WTC11 (cell line): ENCODE measurements around the gene STK35. TPM values are rescaled to one million over a fixed set of nuclear protein-coding genes. Genes with fewer than 3 reads are reported as not detected.
A peak's percentile ranks its signal among the peaks of the same experiment; 100 is the strongest.

Source experiments
- ATAC-seq: fragments of 200-7000 bp; cut with Tn5 transposase; 2 replicates; pipeline ENCODE4 v1.10.0; 2021; ENCODE audit warnings: mild to moderate bottlenecking, moderate library complexity
- CTCF ChIA-PET: fragments of 300-600 bp; sonication (Branson Sonifier 250); formaldehyde crosslinking; loops from one replicate; lab custom pipeline; 2021; ENCODE audit warnings: antibody characterized with exemption; lab: Charles Lee
- POLR2A ChIA-PET: fragments of 350-600 bp; sonication (Branson Sonifier 250); formaldehyde crosslinking; loops from one replicate; lab custom pipeline; 2021; ENCODE audit warnings: antibody characterized with exemption; lab: Charles Lee
- DNase-seq: peaks from one replicate; pipeline ENCODE4 v3.0.0; 2021; ENCODE audit warnings: low spot score
- H3K27ac Mint-ChIP-seq: 2 replicates; pipeline ENCODE4 v1.8.0; 2021; ENCODE audit warnings: mixed read lengths
- H3K27me3 Mint-ChIP-seq: 2 replicates; pipeline ENCODE4 v1.8.0; 2021; ENCODE audit warnings: low read depth, mild to moderate bottlenecking, moderate library complexity, mixed read lengths
- H3K36me3 Mint-ChIP-seq: 2 replicates; pipeline ENCODE4 v1.8.0; 2021; ENCODE audit warnings: mixed read lengths
- H3K4me1 Mint-ChIP-seq: 2 replicates; pipeline ENCODE4 v1.8.0; 2022; ENCODE audit warnings: mixed read lengths
- H3K4me3 Mint-ChIP-seq: 2 replicates; pipeline ENCODE4 v1.8.0; 2021; ENCODE audit warnings: mild to moderate bottlenecking, moderate library complexity, mixed read lengths
- H3K9me3 Mint-ChIP-seq: 2 replicates; pipeline ENCODE4 v1.8.0; 2021; ENCODE audit warnings: mixed read lengths
- ATF2 ChIP-seq: sonication (generic); formaldehyde crosslinking; IDR thresholded peaks from 2 replicates; pipeline ENCODE4 v1.8.1; 2022; ENCODE audit warnings: low read depth, missing genetic modification reagents, borderline replicate concordance
- CBFB ChIP-seq: sonication (generic); formaldehyde crosslinking; IDR thresholded peaks from 2 replicates; pipeline ENCODE4 v1.8.1; 2022; ENCODE audit warnings: mild to moderate bottlenecking, low read depth, missing genetic modification reagents
- CREM ChIP-seq: sonication (generic); formaldehyde crosslinking; IDR thresholded peaks from 2 replicates; pipeline ENCODE4 v1.8.1; 2022; ENCODE audit warnings: mild to moderate bottlenecking, missing genetic modification reagents, moderate library complexity
- E2F1 ChIP-seq: sonication (generic); formaldehyde crosslinking; IDR thresholded peaks from 2 replicates; pipeline ENCODE4 v1.8.0; 2022; ENCODE audit warnings: mild to moderate bottlenecking, missing genetic modification reagents
- E2F4 ChIP-seq: sonication (generic); formaldehyde crosslinking; IDR thresholded peaks from 2 replicates; pipeline ENCODE4 v1.8.1; 2022; ENCODE audit warnings: low read depth, mild to moderate bottlenecking, moderate library complexity, missing genetic modification reagents, borderline replicate concordance
- E2F5 ChIP-seq: sonication (generic); formaldehyde crosslinking; IDR thresholded peaks from 2 replicates; pipeline ENCODE4 v1.8.1; 2022; ENCODE audit warnings: mild to moderate bottlenecking, moderate library complexity, missing genetic modification reagents
- ESRRA ChIP-seq: sonication (generic); formaldehyde crosslinking; IDR thresholded peaks from 2 replicates; pipeline ENCODE4 v1.8.1; 2022; ENCODE audit warnings: mild to moderate bottlenecking, missing genetic modification reagents, borderline replicate concordance
- FOXP4 ChIP-seq: sonication (generic); formaldehyde crosslinking; IDR thresholded peaks from 2 replicates; pipeline ENCODE4 v1.8.0; 2022; ENCODE audit warnings: mild to moderate bottlenecking, missing genetic modification reagents
- HMGXB4 ChIP-seq: sonication (generic); formaldehyde crosslinking; IDR thresholded peaks from 2 replicates; pipeline ENCODE4 v1.8.1; 2023; ENCODE audit warnings: mild to moderate bottlenecking, moderate library complexity, missing genetic modification reagents
- JAZF1 ChIP-seq: fragments of 250-450 bp; sonication (Bioruptor Pico); IDR thresholded peaks from 2 replicates; pipeline ENCODE4 v1.9.0; 2021; ENCODE audit warnings: moderate library complexity, mild to moderate bottlenecking, inconsistent platforms
- NFE2L1 ChIP-seq: sonication (generic); formaldehyde crosslinking; IDR thresholded peaks from 2 replicates; pipeline ENCODE4 v1.8.1; 2023; ENCODE audit warnings: missing genetic modification reagents
- NR1H2 ChIP-seq: sonication (generic); formaldehyde crosslinking; IDR thresholded peaks from 2 replicates; pipeline ENCODE4 v1.9.0; 2021; ENCODE audit warnings: mild to moderate bottlenecking, moderate library complexity, missing genetic modification reagents
- NR2C2 ChIP-seq: sonication (generic); formaldehyde crosslinking; IDR thresholded peaks from 2 replicates; pipeline ENCODE4 v1.8.0; 2022; ENCODE audit warnings: mild to moderate bottlenecking, missing genetic modification reagents
- PREB ChIP-seq: sonication (generic); formaldehyde crosslinking; IDR thresholded peaks from 2 replicates; pipeline ENCODE4 v1.8.1; 2022; ENCODE audit warnings: mild to moderate bottlenecking, missing genetic modification reagents, moderate library complexity, borderline replicate concordance
- SMAD3 ChIP-seq: sonication (generic); formaldehyde crosslinking; IDR thresholded peaks from 2 replicates; pipeline ENCODE4 v1.8.0; 2022; ENCODE audit warnings: missing genetic modification reagents, mild to moderate bottlenecking, borderline replicate concordance
- SP1 ChIP-seq: sonication (generic); formaldehyde crosslinking; conservative IDR thresholded peaks from 2 replicates; pipeline ENCODE4 v1.8.1; 2022; ENCODE audit warnings: missing genetic modification reagents
- TP53 ChIP-seq: sonication (generic); formaldehyde crosslinking; IDR thresholded peaks from 2 replicates; pipeline ENCODE4 v1.8.1; 2023; ENCODE audit warnings: mild to moderate bottlenecking, missing genetic modification reagents
- ZBTB21 ChIP-seq: sonication (generic); formaldehyde crosslinking; IDR thresholded peaks from 2 replicates; pipeline ENCODE4 v1.8.1; 2023; ENCODE audit warnings: mild to moderate bottlenecking, missing genetic modification reagents, borderline replicate concordance
- ZMAT4 ChIP-seq: fragments of 250-450 bp; sonication (Bioruptor Pico); IDR thresholded peaks from 2 replicates; pipeline ENCODE4 v1.9.0; 2021; ENCODE audit warnings: mild to moderate bottlenecking
- ZNF219 ChIP-seq: sonication (generic); formaldehyde crosslinking; IDR thresholded peaks from 2 replicates; pipeline ENCODE4 v1.8.0; 2023; ENCODE audit warnings: missing genetic modification reagents, mild to moderate bottlenecking, borderline replicate concordance
- ZNF263 ChIP-seq: sonication (generic); formaldehyde crosslinking; IDR thresholded peaks from 2 replicates; pipeline ENCODE4 v1.8.1; 2022; ENCODE audit warnings: low read depth, mild to moderate bottlenecking, moderate library complexity, missing genetic modification reagents
- ZNF423 ChIP-seq: fragments of 250-450 bp; sonication (Bioruptor Pico); IDR thresholded peaks from 2 replicates; pipeline ENCODE4 v2.1.2; 2022; ENCODE audit warnings: mild to moderate bottlenecking, moderate library complexity
- total RNA-seq: library from RNA; stranded (reverse); gene quantifications from 3 replicates; pipeline ENCODE4 v1.2.3, GENCODE V29; 2021

The STK35 gene
- total RNA-seq, 1 experiment from 2014 or later: 37.2 TPM

GRCh38 chr20:2145376-2145775 is 43.7 kb downstream of the STK35 start (continued):
- no peak for TF ChIP-seq SMAD3 (CRISPR knock-in tag)
- TF ChIP-seq NFE2L1 (CRISPR knock-in tag): no peak
- no peak for TF ChIP-seq SP1 (CRISPR knock-in tag)

- DNase-seq (no peak), ATAC-seq (no peak)
- CTCF ChIA-PET: interaction anchor here (1.1 to 6.8 kb wide), 2 partner anchors 27 to 200 kb away, joined by 3 to 28 read pairs; no protein-coding TSS in a partner anchor
- TF ChIP-seq ZNF263 (CRISPR knock-in tag) (no peak), ESRRA (CRISPR knock-in tag) (no peak), PREB (CRISPR knock-in tag) (no peak), HMGXB4 (no peak), ZNF219 (CRISPR knock-in tag) (no peak), ATF2 (no peak), JAZF1 (no peak), NR2C2 (CRISPR knock-in tag) (no peak), SP1 (CRISPR knock-in tag) (no peak), ZBTB21 (CRISPR knock-in tag) (no peak)
- H3K36me3 Mint-ChIP-seq: peaks cover 5% of the 10 kb centered on the region
- H3K27ac Mint-ChIP-seq: no peak overlapping the region
- H3K27me3 Mint-ChIP-seq: no peaks in the 10 kb centered on the region
- POLR2A ChIA-PET: no interaction called here
- peaks cover 22% of the 10 kb centered on the region for H3K4me1 Mint-ChIP-seq
- no peaks in the 10 kb centered on the region for H3K9me3 Mint-ChIP-seq
- H3K4me3 Mint-ChIP-seq: no peak overlapping the region
Measured at GRCh38 chr20:2146080-2146867, 44.6 kb downstream of the STK35 start.

GRCh38 chr20:2149507-2149906 is 47.9 kb downstream of the STK35 start:
- CTCF ChIA-PET: interaction anchor here (1.0 to 6.8 kb wide), 6 partner anchors 11 to 373 kb away, joined by 3 to 28 read pairs (median 4); no protein-coding TSS in a partner anchor
- peak; percentile 65 for ATAC-seq
- H3K27ac Mint-ChIP-seq: peak overlapping the region; percentile 36; the same call in 1 of the 2 replicates
- TF ChIP-seq ZMAT4 (CRISPR knock-in tag) (no peak), E2F4 (CRISPR knock-in tag) (no peak), E2F1 (no peak), CBFB (CRISPR knock-in tag) (no peak), NR1H2 (CRISPR knock-in tag) (no peak), ESRRA (CRISPR knock-in tag) (no peak), ZNF423 (CRISPR knock-in tag) (no peak), CREM (no peak), TP53 (no peak), FOXP4 (CRISPR knock-in tag) (no peak), E2F5 (CRISPR knock-in tag) (no peak), NFE2L1 (CRISPR knock-in tag) (no peak)

More at GRCh38 chr20:2149507-2149906, 47.9 kb downstream of the STK35 start:
- POLR2A ChIA-PET: no interaction called here
- DNase-seq: no peak
- H3K36me3 Mint-ChIP-seq: peaks cover 2% of the 10 kb centered on the region; the same call in 1 of the 2 replicates
- peaks cover 22% of the 10 kb centered on the region for H3K4me1 Mint-ChIP-seq
- H3K27me3 Mint-ChIP-seq: no peaks in the 10 kb centered on the region
- H3K9me3 Mint-ChIP-seq: no peaks in the 10 kb centered on the region
- no peak overlapping the region for H3K4me3 Mint-ChIP-seq
